Epidermal melanocyte (primary cell): ENCODE data around the gene SYNGR1.

ENCODE experiments used
- DNase-seq: peaks from one replicate; pipeline ENCODE4 v3.0.0; 2011; ENCODE audit warnings: low spot score; ENCODE audit not compliant: insufficient read length

Gene SYNGR1

GRCh38 chr22:39429186-39429585, 79.4 kb downstream of the SYNGR1 start:
- DNase-seq: no peak

GRCh38 chr22:39429916-39430575, 80.3 kb downstream of the SYNGR1 start:
- no peak for DNase-seq

- DNase-seq: no peak
Observed at GRCh38 chr22:39430576-39431150, 80.9 kb downstream of the SYNGR1 start.

GRCh38 chr22:39431216-39431801, 81.5 kb downstream of the SYNGR1 start:
- DNase-seq: no peak

- DNase-seq: no peak
Observed at GRCh38 chr22:39431821-39432251, 82.0 kb downstream of the SYNGR1 start.

GRCh38 chr22:39432361-39432811, 82.6 kb downstream of the SYNGR1 start:
- DNase-seq: peak; percentile 62

GRCh38 chr22:39433476-39434242, 83.9 kb downstream of the SYNGR1 start:
- DNase-seq: no peak

- no peak for DNase-seq
Observed at GRCh38 chr22:39434243-39434653, 84.5 kb downstream of the SYNGR1 start.

- DNase-seq: no peak
Observed at GRCh38 chr22:39434721-39435120, 84.9 kb downstream of the SYNGR1 start.
